Endodermal cell (in vitro differentiated cells): ENCODE measurements around the gene MAPKAPK2. TPM values are rescaled to one million over a fixed set of nuclear protein-coding genes. Genes with fewer than 3 reads are reported as not detected.

Experiments
- DNase-seq: peaks from one replicate; pipeline ENCODE4 v3.0.0-alpha.2; 2017
- H3K27ac ChIP-seq: 2 replicates; pipeline ENCODE4 v1.5.1; 2013; ENCODE audit warnings: mild to moderate bottlenecking, low read depth, low read length, moderate library complexity
- H3K27me3 ChIP-seq: 2 replicates; pipeline ENCODE4 v1.6.1; 2013; ENCODE audit warnings: mild to moderate bottlenecking, low read length, moderate library complexity; ENCODE audit not compliant: insufficient read depth, control insufficient read depth, poor library complexity, severe bottlenecking
- H3K36me3 ChIP-seq: 2 replicates; pipeline ENCODE4 v1.7.0; 2013; ENCODE audit warnings: mild to moderate bottlenecking, low read length, moderate library complexity; ENCODE audit not compliant: control insufficient read depth, insufficient read depth
- H3K4me1 ChIP-seq: one replicate; pipeline ENCODE4 v1.7.0; 2013; ENCODE audit warnings: low read length; ENCODE audit not compliant: control insufficient read depth, insufficient read depth
- H3K4me3 ChIP-seq: 2 replicates; pipeline ENCODE4 v1.5.1; 2013; ENCODE audit warnings: mild to moderate bottlenecking, low read length, moderate library complexity
- H3K9ac ChIP-seq: 2 replicates; pipeline ENCODE4 v1.6.1; 2013; ENCODE audit warnings: mild to moderate bottlenecking, low read length, moderate library complexity; ENCODE audit not compliant: poor library complexity, severe bottlenecking; ENCODE audit errors: extremely low read depth
- H3K9me3 ChIP-seq: 2 replicates; pipeline ENCODE4 v1.6.1; 2013; ENCODE audit warnings: mild to moderate bottlenecking, low read length, moderate library complexity; ENCODE audit not compliant: control insufficient read depth
- H3K27ac Mint-ChIP-seq: 2 replicates; pipeline ENCODE4 v1.8.0; 2020; ENCODE audit warnings: mixed read lengths
- H3K27me3 Mint-ChIP-seq: 2 replicates; pipeline ENCODE4 v1.8.0; 2021; ENCODE audit warnings: mild to moderate bottlenecking, mixed read lengths; ENCODE audit not compliant: insufficient read depth
- H3K36me3 Mint-ChIP-seq: 2 replicates; pipeline ENCODE4 v1.8.0; 2020; ENCODE audit warnings: low read depth, mixed read lengths
- H3K4me1 Mint-ChIP-seq: 2 replicates; pipeline ENCODE4 v1.8.0; 2020; ENCODE audit warnings: mixed read lengths
- H3K4me3 Mint-ChIP-seq: 2 replicates; pipeline ENCODE4 v1.8.0; 2020; ENCODE audit warnings: mild to moderate bottlenecking, moderate library complexity, mixed read lengths
- H3K9me3 Mint-ChIP-seq: 2 replicates; pipeline ENCODE4 v1.8.0; 2020; ENCODE audit warnings: mild to moderate bottlenecking, mixed read lengths
- WGBS, 2 experiments: methylation state at CpG; one replicate each; pipeline versions ENCODE4 v1.1.5 to v1.1.7; 2013; ENCODE audit warnings: missing lambda C conversion rate in 2 of 2, mixed read lengths in 1 of 2; ENCODE audit not compliant: insufficient coverage in 1 of 2, insufficient read length in 1 of 2; 5-methylcytosine and 5-hydroxymethylcytosine counted together
- total RNA-seq, 2 donors: library from RNA; stranded (reverse); fragmentation: NEBNext Ultra II Directional in 1 of 2; extraction: Animal tissue kit (Norgen Biotek cat#: 25700) in 1 of 2; gene quantifications; 2 replicates in 1 of 2; 3 replicates in 1 of 2; pipeline ENCODE4 v1.2.1, GENCODE V29; 2021
- TF ChIP-seq, protein P1 (sequence below): fragments of 200-600 bp; sonication (generic); conservative IDR thresholded peaks from 2 replicates; pipeline ENCODE4 v1.5.0; 2021; ENCODE audit warnings: antibody characterized with exemption, mild to moderate bottlenecking

Gene MAPKAPK2
- total RNA-seq, 2 donors from 2014 or later = 72.8 to 79.7 TPM

GRCh38 chr1:206741142-206741701 is 56.5 kb downstream of the MAPKAPK2 start:
- Histone ChIP-seq H3K4me3 (no peak overlapping the region), H3K9ac (no peak overlapping the region), H3K9me3 (no peaks in the 10 kb centered on the region), H3K36me3 (no peaks in the 10 kb centered on the region), H3K27ac (no peak overlapping the region), H3K4me1 (peaks cover 3% of the 10 kb centered on the region), H3K27me3 (no peaks in the 10 kb centered on the region)
- no peak overlapping the region for H3K4me3 Mint-ChIP-seq
- H3K4me1 Mint-ChIP-seq = peaks cover 12% of the 10 kb centered on the region
- no peaks in the 10 kb centered on the region for H3K9me3 Mint-ChIP-seq
- no peak for DNase-seq
- TF ChIP-seq, protein P1, sequence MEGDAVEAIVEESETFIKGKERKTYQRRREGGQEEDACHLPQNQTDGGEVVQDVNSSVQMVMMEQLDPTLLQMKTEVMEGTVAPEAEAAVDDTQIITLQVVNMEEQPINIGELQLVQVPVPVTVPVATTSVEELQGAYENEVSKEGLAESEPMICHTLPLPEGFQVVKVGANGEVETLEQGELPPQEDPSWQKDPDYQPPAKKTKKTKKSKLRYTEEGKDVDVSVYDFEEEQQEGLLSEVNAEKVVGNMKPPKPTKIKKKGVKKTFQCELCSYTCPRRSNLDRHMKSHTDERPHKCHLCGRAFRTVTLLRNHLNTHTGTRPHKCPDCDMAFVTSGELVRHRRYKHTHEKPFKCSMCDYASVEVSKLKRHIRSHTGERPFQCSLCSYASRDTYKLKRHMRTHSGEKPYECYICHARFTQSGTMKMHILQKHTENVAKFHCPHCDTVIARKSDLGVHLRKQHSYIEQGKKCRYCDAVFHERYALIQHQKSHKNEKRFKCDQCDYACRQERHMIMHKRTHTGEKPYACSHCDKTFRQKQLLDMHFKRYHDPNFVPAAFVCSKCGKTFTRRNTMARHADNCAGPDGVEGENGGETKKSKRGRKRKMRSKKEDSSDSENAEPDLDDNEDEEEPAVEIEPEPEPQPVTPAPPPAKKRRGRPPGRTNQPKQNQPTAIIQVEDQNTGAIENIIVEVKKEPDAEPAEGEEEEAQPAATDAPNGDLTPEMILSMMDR = no peak
- no peaks in the 10 kb centered on the region for H3K36me3 Mint-ChIP-seq
- H3K27ac Mint-ChIP-seq = no peak overlapping the region
- no peaks in the 10 kb centered on the region for H3K27me3 Mint-ChIP-seq
- 94 to 98% methylated on average over 5 to 6 of the region's 6 CpGs for WGBS, 2 experiments

DNA sequence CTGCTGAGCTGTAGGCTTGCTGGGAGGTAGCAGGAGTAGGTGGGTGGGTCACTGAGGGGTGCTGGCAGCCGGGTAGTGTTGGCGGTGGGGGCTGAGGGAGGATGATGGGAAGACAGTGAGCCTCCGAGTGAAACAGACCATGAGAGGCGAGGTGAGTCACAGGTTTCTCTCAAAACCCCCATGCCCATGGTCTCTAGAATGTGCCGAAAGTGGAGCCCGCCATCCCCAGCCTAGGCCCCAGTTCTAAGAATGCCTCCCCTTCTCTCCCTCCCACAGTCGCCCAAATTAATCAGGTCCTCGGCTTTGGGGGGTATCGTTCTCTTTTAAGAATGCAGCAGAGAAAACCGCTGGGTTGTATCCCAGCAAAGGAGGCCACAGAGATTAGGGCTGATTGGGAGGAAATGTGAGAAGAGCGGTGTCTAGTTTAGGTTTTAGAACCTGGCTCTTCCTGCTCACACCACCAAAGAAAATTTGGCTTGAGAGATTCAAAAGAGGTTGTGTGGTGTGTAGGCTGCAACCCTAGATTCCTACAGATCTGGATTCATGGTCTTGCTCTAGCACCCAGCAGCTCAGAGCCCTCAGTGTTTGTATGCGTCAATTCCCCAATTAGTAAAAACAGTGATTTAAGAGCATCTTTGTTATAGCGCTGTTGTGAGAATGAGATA is 58.1 kb downstream of the MAPKAPK2 start:
- H3K4me1 Mint-ChIP-seq = peaks cover 8% of the 10 kb centered on the region
- no peaks in the 10 kb centered on the region for H3K27me3 Mint-ChIP-seq
- 78 to 91% methylated on average over 7 to 13 of the region's 13 CpGs for WGBS, 2 experiments
- Histone ChIP-seq H3K36me3 (no peaks in the 10 kb centered on the region), H3K27ac (no peak overlapping the region), H3K9me3 (no peaks in the 10 kb centered on the region), H3K27me3 (no peaks in the 10 kb centered on the region), H3K4me1 (peaks cover 3% of the 10 kb centered on the region), H3K9ac (no peak overlapping the region), H3K4me3 (no peak overlapping the region)
- no peak for DNase-seq
- no peak overlapping the region for H3K4me3 Mint-ChIP-seq
- H3K9me3 Mint-ChIP-seq = no peaks in the 10 kb centered on the region
- no peak overlapping the region for H3K27ac Mint-ChIP-seq
- TF ChIP-seq, protein P1 = no peak
- no peaks in the 10 kb centered on the region for H3K36me3 Mint-ChIP-seq

DNA sequence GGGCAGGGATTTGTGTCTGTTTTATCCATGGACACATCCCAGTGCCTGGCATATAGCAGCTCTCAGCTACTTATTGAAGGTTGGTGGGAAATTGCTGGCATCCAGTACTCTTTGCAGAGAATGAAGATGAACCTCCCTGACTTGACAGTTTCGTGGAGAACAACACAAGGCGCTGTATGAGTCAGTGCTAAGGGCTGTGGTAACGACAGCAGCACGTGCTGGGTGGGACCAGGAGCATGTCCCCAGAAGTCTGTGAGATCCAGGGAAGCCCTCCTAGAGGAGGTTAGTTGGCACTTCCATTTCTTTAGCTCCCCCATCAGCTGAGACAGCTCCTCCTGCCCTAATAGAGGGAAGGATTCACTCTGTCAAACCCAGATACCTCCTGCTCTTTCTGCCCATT is 60.0 kb downstream of the MAPKAPK2 start:
- H3K4me3 ChIP-seq = no peak overlapping the region
- H3K9ac ChIP-seq = no peak overlapping the region
- TF ChIP-seq, protein P1 = no peak
- Mint-ChIP-seq H3K27ac (no peak overlapping the region), H3K27me3 (no peaks in the 10 kb centered on the region), H3K36me3 (no peaks in the 10 kb centered on the region), H3K4me1 (peaks cover 3% of the 10 kb centered on the region), H3K9me3 (no peaks in the 10 kb centered on the region), H3K4me3 (no peak overlapping the region)
- H3K27me3 ChIP-seq = no peaks in the 10 kb centered on the region
- 80% methylated on average over 3 to 4 of the region's 4 CpGs for WGBS, 2 experiments
- no peak for DNase-seq
- H3K36me3 ChIP-seq = no peaks in the 10 kb centered on the region
- H3K27ac ChIP-seq = no peak overlapping the region
- H3K9me3 ChIP-seq = no peaks in the 10 kb centered on the region
- H3K4me1 ChIP-seq = no peaks in the 10 kb centered on the region
